Glutamatergic neuron (in vitro differentiated cells): ENCODE measurements around the gene ABL2. TPM values are rescaled to one million over a fixed set of nuclear protein-coding genes. Genes with fewer than 3 reads are reported as not detected.

Experiments used
- DNase-seq: peaks from one replicate; pipeline ENCODE4 v3.0.0; 2022
- H3K27ac Mint-ChIP-seq: one replicate; pipeline ENCODE4 v1.8.0; 2020; ENCODE audit warnings: mild to moderate bottlenecking, mixed read lengths, inconsistent platforms; ENCODE audit not compliant: unreplicated experiment
- H3K27me3 Mint-ChIP-seq: one replicate; pipeline ENCODE4 v1.8.0; 2020; ENCODE audit warnings: mild to moderate bottlenecking, moderate library complexity, mixed read lengths, inconsistent platforms; ENCODE audit not compliant: unreplicated experiment
- H3K36me3 Mint-ChIP-seq: one replicate; pipeline ENCODE4 v1.8.0; 2020; ENCODE audit warnings: mild to moderate bottlenecking, mixed read lengths, inconsistent platforms; ENCODE audit not compliant: unreplicated experiment
- H3K4me1 Mint-ChIP-seq: one replicate; pipeline ENCODE4 v1.8.0; 2020; ENCODE audit warnings: mild to moderate bottlenecking, low read depth, mixed read lengths, inconsistent platforms; ENCODE audit not compliant: unreplicated experiment
- H3K4me3 Mint-ChIP-seq: one replicate; pipeline ENCODE4 v1.8.0; 2020; ENCODE audit warnings: mild to moderate bottlenecking, mixed read lengths, inconsistent platforms; ENCODE audit not compliant: unreplicated experiment
- H3K9me3 Mint-ChIP-seq: one replicate; pipeline ENCODE4 v1.8.0; 2020; ENCODE audit warnings: mild to moderate bottlenecking, moderate library complexity, mixed read lengths, inconsistent platforms; ENCODE audit not compliant: unreplicated experiment
- total RNA-seq: library from RNA; stranded (reverse); fragmentation: NEBNext Ultra II Directional; extraction: Animal tissue kit (Norgen Biotek cat#: 25700); gene quantifications from one replicate; pipeline ENCODE4 v1.2.1, GENCODE V29; 2021; ENCODE audit not compliant: unreplicated experiment
- TF ChIP-seq, protein P1 (sequence below): fragments of 200-600 bp; sonication (generic); IDR thresholded peaks from one replicate; pipeline ENCODE4 v1.5.0; 2021; ENCODE audit not compliant: partially characterized antibody, unreplicated experiment

ABL2 gene
- total RNA-seq, 1 donor from 2014 or later: 24.7 TPM

DNA sequence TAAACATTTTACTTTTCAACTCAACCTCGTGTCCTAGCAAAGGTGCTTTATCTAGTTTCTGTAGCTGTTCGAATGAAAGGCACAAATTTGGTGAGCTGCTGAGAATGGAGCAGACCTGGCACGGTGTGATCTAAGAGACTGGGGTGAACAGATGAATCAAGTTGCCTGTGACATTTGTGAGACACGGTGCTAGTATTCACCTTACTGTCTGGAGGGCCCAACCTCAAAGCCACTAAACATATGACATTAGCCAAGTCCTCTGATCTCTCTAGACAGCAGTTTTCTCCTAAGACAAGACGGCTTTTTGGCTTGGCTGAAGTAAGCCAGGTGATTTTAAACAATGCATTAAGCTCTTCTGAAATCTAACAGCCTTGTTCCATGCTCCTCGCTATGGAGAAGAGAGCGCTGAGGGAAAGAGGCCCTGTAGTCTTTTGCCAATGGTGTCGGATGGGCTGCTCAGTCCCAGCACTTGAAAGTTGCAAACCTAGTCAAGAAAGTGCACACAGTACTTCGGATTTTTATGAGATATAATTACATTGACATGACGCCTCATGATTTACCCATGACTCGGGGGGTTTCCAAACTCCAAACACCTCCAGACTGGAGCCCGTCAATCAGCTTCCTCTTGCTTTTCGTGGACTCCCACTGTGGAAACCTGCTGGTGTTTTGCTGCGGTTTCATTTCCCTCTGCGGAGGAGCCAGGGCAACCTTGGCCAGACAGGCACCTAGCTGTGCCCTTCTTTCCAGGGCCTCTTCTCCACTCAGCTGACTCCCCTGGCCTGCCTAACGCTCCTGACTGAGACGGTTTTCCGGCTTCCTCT is 148.4 kb downstream of the ABL2 start:
- Mint-ChIP-seq H3K36me3 (no peaks in the 10 kb centered on the region), H3K9me3 (peaks cover 6% of the 10 kb centered on the region), H3K27ac (no peak overlapping the region), H3K4me1 (peaks cover 7% of the 10 kb centered on the region), H3K27me3 (peaks cover 1% of the 10 kb centered on the region), H3K4me3 (peak overlapping the region; percentile 79)
- TF ChIP-seq, protein P1, sequence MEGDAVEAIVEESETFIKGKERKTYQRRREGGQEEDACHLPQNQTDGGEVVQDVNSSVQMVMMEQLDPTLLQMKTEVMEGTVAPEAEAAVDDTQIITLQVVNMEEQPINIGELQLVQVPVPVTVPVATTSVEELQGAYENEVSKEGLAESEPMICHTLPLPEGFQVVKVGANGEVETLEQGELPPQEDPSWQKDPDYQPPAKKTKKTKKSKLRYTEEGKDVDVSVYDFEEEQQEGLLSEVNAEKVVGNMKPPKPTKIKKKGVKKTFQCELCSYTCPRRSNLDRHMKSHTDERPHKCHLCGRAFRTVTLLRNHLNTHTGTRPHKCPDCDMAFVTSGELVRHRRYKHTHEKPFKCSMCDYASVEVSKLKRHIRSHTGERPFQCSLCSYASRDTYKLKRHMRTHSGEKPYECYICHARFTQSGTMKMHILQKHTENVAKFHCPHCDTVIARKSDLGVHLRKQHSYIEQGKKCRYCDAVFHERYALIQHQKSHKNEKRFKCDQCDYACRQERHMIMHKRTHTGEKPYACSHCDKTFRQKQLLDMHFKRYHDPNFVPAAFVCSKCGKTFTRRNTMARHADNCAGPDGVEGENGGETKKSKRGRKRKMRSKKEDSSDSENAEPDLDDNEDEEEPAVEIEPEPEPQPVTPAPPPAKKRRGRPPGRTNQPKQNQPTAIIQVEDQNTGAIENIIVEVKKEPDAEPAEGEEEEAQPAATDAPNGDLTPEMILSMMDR: no peak
- DNase-seq: no peak

DNA sequence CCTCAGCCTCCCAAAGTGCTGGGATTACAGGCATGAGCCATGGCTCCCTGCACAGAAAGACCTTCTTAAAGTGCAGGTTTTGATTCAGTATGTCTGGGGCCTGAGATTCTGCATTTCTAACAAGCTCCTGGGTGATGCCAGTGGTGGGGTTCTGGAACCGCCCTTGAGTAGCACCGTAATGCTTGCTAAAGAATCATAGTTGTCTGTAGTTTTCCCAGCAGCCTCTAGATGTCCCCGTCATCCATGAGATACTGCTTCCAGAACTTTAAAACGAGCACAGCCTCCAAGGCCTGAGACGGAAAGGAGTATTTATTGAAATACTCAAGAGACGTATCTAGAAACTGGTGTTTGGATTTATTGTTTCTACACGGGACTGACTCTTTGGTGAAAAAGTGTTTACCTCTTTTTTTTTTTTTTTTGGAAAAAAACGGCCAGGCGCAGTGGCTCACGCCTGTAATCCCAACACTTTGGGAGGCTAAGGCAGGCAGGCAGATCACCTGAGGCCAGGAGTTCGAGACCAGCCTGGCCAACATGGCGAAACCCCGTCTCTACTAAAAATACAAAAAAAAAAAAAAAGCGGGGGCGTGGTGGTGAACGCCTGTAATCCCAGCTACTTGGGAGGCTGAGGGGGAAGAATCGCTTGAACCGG is 150.2 kb downstream of the ABL2 start:
- Mint-ChIP-seq H3K4me1 (peaks cover 7% of the 10 kb centered on the region), H3K27me3 (no peaks in the 10 kb centered on the region), H3K36me3 (no peaks in the 10 kb centered on the region), H3K9me3 (peaks cover 6% of the 10 kb centered on the region), H3K27ac (no peak overlapping the region), H3K4me3 (no peak overlapping the region)
- TF ChIP-seq, protein P1: peak; percentile 59
- DNase-seq: no peak

DNA sequence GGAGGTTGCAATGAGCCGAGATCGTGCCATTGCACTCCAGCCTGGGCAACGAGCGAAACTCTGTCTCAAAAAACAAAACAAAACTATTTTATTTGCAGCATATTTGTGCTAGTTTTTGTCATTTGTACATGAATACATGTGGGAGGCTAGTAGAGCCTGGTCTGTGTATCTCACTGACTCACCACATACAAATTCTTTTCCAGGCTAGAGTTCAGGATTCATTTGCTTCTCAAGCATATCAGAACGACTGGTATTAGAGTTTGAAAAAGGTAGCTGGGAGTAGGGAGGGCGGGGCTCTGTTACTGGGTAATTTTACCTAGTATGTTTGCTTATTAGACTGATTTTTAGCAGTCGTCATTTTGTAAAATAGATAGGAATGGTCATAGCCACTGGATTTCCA is 152.1 kb downstream of the ABL2 start:
- no peak overlapping the region for H3K27ac Mint-ChIP-seq
- no peak for DNase-seq
- no peak overlapping the region for H3K4me3 Mint-ChIP-seq
- H3K4me1 Mint-ChIP-seq: peaks cover 6% of the 10 kb centered on the region
- no peaks in the 10 kb centered on the region for H3K9me3 Mint-ChIP-seq
- TF ChIP-seq, protein P1: no peak
- H3K27me3 Mint-ChIP-seq: no peaks in the 10 kb centered on the region
- no peaks in the 10 kb centered on the region for H3K36me3 Mint-ChIP-seq

DNA sequence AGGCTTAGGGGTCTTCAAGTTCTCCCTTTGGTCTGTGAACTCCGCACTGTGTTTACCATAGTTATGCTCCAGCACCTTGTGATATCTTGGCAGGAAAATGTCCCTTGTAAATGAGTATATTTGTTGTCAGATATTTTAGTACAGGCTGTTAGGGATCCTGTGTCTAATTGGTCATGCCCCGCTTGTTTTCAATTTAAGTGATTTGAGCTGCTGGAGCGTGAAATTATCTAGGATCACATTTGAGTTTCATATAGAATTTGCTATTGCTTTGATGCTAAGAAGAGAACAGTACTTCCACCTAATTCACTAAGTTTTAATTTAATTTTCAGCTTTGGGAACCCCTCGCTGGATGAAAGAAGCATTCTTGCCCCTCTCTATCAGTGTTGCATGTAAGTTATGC is 163.0 kb downstream of the ABL2 start:
- H3K4me1 Mint-ChIP-seq: no peaks in the 10 kb centered on the region
- H3K27ac Mint-ChIP-seq: no peak overlapping the region
- H3K27me3 Mint-ChIP-seq: peaks cover 2% of the 10 kb centered on the region
- H3K36me3 Mint-ChIP-seq: peaks cover 4% of the 10 kb centered on the region
- TF ChIP-seq, protein P1: no peak
- no peak overlapping the region for H3K4me3 Mint-ChIP-seq
- no peak for DNase-seq
- H3K9me3 Mint-ChIP-seq: peaks cover 2% of the 10 kb centered on the region
